Stimulated activated CD8-positive, alpha-beta memory T cell treated with anti-CD3 and anti-CD28 coated beads, Interleukin-4, amount 100 ng/mL, for 24 hours (primary cell): Measurements from ENCODE around the gene TCF7.
"Not testable (repeated sequence)": the region's sequence is repeated elsewhere in the genome, so short reads cannot be mapped to it uniquely, and the experiment has no call there.

Source experiments
- DNase-seq: peaks from one replicate; pipeline ENCODE4 v3.0.0-alpha.2; 2020; ENCODE audit warnings: low read depth

Gene TCF7

DNA sequence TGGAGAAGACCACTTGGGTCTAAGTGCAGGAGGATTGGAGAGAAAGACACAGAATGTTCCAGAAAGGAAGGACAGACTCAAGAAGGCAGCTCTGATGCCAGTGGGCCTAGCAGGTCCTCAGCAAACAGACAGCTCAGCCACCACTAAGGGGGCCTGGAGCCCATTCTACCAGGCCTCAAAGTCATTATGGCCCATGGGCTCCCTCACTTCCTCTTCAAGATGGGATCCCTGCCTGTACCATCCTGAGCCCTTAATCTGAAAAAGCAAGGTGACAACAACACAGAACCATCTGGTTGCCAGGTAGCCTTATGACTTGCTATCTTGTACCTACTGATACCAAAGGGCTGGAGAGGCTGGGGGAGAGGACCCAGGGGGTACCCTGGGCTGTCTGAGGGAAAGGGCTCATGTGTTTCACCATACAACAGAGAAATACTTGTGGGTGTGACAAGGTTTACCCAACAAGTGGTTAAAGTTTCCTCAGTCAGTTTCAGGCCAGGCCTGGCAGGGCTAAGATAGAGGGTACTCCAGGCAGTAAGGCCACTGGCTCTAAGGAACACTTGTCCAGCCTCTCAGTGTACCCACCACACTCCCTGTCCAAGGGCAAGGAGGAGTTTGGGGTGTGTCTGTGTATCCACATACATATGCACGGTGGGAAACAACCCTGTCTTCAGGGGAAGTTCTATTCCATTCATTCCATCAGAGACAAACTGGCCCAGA, 30.7 kb downstream of the TCF7 start:
- DNase-seq: no peak

DNA sequence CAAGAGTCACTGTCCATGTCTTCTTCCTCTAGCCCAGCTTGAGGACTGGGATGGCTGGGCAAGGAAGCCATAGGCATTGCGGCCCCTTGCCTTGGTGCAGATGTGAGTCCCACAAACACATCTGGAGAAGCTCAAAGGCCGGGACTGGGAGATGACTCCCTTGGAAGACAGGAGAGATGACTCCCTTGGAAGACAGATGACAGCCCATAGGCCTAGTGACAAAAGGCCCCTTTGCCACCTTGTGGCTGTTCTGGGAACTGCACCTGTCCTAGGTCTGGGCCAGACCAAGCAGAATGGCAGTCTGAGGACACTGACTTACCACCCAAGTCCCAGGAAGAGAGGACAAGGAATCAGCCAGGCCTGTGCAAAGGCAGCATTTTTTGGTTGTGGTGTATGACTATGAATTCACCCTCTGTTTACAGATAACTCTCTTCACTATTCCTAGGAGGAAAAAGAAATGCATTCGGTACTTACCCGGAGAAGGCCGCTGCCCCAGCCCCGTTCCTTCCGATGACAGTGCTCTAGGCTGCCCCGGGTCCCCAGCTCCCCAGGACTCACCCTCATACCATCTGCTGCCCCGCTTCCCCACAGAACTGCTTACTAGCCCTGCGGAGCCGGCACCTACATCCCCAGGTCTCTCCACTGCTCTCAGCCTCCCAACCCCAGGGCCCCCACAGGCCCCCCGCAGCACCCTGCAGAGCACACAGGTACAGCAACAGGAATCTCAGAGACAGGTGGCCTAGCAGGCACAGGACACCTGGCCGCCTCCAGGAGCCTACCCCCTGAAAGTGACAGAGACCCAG, 31.5 kb downstream of the TCF7 start:
- DNase-seq: peak; percentile 68

DNA sequence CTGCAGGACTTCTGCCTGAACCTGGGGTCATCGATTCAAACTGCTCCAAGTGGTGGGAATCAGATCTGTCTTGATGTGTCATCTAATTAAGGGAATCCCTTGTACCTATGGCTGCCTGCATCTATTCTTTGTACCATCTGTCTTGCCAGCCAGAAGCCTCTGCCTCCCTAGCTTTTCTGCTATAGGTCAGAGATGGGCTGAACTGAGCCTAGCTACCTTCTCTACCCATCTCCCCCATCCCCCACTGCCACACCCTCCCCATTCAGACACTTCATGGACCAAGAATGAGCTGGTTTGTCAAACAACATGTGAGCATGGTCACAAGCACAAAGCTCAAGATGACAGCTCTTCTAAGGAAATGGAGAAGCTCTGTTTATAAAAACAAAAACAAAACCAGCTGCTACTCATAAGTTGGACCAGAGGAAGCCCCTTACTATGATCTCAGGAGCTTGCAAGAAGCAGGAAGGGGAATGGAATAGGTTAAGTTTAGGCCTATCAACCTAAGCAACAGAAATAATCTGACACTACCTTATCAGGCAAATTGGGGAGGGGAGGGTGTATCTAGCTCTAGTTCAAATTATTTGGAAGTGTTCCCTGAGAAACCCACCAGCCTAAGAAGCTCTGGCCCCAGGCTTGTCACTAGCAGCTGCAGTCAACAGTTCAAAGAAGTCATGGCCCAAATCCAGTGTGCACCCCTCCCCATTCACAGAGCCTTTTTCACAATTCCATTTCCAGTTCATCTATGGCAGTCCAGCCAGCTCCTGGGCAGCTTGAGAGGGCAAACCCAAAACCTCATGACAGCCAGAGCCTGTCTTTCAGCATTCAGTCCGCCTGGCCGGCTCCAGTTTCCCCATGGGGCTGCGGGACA, 32.4 kb downstream of the TCF7 start:
- no peak for DNase-seq

DNA sequence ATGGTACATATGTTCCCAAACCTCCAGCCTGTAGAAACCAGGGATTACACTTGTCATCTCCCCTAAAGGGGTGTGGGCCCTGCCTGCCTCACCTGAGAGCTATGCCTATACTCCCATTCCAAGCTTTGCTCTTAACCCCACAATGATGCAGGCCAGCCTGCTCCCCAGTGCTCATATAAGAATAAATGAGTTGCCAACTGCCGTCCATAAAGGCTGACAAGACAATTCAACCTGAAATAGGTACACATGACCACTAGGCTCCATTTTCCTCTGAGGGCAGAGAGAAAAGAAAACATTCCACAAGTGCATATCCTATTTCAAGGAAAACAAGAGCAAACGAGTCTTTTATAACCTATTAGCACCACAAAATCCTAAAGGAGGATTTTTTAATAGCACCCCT, 33.8 kb downstream of the TCF7 start:
- no peak for DNase-seq

DNA sequence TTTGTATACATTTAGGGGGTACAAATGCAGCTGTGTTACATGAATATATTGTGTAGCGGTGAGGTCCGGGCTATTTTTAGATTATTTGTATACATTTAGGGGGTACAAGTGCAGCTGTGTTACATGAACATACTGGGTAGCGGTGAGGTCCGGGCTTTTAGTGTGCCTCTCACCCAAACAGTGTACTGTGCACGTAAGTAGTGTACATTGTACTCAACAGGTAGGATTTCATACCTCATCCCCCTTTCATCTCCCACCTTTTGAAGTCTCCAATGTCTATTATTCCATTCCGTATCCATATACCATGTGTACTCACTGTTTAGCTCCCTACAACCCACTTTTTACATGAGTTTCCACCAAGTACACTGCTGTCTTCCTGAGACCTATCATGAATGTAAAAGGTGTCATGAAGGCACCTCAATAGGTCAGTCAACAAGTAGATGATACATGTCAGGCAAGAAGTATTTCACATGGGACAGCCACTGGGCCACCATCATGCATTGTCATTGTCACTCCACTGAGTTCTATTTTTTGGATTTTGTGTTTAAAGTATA, 34.6 kb downstream of the TCF7 start:
- DNase-seq: no peak

DNA sequence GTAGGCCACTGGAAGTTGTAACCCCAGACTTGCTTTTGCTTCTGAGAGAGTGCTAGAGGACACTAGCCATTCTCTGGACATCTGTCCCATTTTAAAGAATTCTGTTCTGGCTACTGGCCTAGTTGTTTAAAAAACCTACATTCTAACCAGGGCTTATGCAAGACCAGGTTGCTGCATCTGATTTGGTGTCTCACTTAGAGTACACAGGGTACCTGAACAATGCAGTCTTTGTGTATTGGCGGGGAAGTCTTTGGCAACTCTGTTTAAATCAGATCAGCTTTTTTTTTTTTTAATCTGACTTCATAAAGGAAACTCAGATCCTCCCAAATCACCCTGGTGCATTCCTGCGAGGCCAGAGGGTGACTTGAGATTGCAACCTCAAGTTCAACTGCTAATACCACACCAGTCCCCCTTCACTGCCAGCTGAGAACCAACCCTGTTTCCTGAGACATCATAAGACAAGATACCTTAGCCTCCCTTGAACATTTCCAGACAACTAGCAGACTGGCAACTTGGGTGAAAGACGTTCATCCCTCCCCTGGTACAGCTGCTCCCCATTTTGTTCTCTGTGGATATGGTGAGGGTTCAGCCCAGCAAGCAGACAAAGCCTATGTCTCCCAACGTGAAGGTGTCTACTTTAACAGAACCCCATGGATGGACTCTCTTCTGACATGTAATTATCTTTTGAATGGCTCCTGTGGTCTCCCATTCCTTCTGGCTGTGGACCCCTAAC, 35.3 kb downstream of the TCF7 start:
- DNase-seq: no peak

DNA sequence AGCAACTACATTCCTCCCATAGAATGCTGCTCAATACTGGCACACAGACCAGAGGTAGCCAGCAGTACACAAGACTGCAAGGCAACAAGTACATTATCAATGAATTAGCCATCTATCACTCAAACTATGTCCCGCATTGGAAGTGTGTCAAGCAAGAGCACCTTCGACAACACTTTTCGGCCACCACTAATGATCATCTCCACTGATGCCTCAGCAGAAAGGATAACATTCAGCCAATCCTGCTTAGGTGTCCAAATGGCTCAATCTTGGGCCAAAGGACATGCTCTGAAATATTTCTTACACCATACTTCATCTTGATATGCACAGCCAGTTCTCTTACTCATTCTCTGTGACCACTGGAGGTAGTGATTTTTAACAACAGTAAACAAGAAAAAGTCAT, 37.2 kb downstream of the TCF7 start:
- no peak for DNase-seq

DNA sequence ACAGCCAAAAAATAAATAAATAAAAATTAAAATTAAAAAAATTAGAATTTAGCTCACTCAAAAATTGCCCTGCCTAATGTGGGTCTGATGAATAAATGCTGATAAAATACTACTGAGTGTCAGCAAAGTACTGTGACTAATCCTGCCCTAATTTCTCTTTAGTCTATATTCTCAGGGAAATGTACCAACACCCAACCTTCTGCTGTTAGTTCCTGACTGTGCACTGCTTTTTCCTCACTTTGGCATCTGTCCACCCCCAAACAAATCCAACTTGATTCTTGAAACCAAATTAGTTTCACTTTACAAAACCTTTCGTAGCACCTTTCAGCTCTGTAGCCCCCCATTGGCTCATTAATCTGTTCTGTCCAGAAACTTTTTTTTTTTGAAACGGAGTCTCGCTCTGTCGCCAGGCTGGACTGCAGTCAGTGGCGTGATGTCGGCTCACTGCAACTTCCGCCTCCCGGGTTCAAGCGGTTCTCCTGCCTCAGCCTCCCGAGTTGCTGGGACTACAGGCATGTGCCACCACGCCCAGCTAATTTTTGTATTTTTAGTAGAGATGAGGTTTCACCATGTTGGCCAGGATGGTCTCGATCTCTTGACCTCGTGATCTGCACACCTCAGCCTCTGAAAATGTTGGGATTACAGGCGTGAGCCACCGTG, 37.8 kb downstream of the TCF7 start:
- DNase-seq: not testable (repeated sequence)

DNA sequence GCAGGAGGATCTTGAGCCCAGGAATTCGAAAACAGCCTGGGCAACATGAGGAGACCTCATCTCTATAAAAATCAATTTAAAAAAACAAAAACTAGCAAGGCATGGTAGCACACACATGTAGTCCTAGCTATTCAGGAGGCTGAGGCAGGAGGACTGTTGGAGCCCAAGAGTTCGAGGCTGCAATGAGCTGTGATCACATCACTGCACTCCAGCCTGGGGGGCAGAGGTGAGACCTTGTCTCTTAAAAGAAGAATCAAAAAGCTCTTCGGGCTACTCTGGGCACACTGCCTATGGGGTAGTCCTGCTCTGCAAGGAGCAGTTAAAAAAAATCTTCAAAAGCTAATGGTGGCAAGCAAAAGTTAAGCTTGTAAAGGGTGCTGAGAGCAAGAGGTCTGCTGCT, 38.8 kb downstream of the TCF7 start:
- DNase-seq: no peak

DNA sequence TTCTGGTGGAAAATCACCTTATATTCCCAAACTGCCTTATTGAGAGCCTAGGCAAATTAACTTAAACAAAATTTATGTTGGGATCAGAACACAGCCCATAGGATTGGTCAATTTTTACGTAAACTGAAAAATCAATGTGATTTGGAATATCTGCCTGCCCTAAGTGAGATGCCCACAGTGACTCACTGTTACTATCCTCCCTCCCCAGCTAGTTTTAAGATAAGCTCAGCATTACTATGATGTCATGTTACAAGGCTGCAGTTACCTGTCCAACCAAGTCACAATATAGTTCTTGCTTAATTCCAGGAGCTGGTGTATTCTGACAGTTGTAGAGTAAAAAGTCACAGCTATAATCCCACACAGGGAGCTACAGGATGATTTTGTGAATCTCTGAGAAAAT, 39.2 kb downstream of the TCF7 start:
- DNase-seq: no peak

DNA sequence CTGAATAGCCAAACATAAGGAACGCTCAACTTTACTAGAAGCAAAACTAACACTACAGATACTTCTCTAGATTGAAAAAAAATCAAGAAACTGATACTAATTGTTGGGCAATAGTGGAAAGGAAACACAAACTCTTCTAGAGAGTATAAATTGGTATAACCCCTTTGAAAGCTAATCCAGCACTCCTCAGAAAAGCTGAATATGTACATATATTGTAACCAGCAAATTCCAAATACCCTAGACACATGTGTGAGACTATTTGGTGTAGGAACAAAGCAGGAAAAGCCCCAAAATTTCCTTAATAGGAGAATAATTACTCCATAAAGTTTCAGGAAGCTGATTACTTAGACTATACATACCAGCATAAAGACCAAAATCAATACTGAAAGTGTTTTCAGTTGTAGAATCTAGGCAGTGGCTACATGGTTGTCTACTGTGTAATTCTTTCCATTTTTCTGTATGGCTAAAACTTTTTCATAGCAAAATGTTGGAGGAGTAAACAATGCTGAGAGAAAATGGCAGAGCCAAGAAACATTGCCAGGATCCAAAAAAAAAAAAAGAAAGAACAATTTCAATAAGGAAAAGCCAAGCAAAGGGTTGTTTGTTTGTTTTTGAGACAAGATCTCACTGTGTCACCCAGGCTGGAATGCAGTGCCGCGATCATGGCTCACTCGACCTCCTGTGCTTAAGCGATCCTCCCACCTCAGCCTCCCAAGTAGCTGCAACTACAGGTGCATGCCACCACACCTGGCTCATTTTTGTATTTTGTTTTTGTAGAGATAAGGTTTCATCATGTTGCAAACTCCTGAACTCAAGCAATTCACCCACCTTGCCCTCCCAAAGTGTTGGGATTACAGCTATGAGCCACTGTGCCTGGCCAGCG, 47.3 kb downstream of the TCF7 start:
- no peak for DNase-seq

DNA sequence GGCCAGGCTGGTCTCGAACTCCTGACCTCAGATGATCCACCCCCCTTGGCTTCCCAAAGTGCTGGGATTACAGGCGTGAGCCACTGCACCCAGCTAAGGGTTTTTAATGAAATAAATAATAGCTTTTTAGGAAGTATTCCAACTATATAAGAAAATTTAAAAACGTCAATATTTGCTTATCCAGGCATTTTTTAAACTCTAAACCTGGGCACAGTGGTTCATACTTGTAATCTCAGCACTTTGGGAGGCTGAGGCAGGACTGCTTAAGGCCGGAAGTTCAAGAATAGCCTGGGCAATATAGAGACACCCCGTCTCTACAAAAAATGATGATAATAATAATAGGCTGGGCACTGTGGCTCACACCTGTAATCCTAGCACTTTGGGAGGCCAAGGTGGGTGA, 48.1 kb downstream of the TCF7 start:
- DNase-seq: no peak

DNA sequence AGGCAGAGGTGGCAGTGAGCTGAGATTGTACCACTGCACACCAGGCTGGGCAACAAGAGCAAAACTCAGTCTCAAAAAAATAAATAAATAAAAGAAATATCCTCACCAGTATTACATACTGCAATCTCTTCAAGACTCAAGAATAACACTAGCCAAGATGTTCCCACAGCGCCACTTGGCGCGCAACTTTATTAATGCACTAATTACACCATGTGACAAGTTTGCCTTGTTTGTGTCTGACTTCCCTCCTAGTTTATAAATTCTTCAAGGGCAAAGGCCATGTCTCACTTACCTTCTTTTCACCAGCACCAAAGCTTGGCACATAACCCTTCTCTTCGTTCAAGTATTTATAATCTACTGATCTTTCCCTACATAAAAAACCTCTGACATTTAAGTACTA, 57.5 kb downstream of the TCF7 start:
- DNase-seq: no peak

DNA sequence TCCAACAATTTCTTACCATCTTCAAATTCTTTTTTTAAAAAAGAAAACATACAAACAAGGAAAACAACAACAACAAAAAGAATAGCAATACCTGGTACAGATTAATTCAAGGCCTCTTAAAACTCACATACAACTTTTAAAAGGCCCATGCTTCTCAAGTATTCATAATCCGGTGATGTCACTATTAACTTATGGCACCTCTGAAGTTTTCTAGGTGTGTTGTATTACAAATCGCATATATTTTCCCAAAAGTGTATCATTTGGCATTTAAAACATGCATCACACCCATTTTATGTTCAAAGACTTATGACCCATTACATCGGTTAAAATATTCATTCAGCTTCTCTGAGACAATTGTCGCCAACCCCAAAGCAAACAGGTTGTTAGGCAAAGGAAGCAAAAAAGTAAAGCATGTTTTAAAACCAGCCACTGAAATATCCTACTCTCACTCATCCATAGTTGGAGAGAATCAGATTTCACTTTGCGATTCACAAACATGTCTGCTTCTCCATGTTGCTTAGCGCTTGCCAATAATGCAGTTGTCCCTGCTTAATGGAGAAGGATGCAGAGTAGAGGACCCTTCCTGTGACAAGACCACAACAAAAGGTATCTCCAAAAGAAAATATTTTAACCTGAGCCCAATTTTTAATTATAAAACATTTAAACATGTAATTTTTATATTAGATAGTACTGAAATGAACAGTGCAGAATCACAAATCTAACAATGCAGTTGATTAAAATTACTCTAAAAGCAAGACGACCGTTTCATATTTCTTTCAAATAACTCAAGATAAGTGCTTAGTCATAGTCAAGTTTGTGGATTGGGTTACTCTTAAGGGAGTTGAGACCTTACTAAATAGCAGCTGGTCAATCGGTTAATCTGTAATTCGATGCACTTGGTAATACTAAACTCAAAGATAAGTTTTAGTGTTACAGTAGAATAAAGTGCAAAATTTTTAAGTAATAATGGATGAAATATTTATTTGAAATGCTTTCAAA, 60.7 kb downstream of the TCF7 start:
- no peak for DNase-seq

DNA sequence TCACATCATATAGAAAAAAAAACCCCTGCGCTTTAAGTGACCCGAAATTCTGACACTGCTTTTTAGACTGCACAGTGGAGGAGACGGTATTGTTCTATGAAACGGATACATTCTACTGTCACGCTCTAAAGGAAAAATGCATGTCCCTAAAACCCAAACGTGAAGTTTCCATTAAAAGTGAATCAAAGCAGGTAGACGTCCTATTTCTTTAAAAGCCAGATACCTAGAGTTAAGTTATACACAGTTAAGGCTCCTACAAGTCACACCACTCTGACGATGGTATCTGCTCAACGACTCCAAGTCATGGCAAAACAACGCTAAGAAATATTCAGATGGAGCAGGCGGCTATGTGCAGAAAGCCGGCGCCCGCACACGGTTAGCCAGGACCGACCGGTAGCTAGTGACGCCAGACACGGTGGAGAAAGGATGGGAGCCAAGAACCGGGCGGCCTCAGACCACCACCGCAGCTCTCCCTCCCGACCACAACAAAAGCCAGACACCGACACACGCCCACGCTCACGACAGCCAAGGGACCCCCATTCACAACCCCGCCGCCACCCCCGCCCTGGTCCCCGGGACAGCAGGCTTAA, 61.5 kb downstream of the TCF7 start:
- no peak for DNase-seq

DNA sequence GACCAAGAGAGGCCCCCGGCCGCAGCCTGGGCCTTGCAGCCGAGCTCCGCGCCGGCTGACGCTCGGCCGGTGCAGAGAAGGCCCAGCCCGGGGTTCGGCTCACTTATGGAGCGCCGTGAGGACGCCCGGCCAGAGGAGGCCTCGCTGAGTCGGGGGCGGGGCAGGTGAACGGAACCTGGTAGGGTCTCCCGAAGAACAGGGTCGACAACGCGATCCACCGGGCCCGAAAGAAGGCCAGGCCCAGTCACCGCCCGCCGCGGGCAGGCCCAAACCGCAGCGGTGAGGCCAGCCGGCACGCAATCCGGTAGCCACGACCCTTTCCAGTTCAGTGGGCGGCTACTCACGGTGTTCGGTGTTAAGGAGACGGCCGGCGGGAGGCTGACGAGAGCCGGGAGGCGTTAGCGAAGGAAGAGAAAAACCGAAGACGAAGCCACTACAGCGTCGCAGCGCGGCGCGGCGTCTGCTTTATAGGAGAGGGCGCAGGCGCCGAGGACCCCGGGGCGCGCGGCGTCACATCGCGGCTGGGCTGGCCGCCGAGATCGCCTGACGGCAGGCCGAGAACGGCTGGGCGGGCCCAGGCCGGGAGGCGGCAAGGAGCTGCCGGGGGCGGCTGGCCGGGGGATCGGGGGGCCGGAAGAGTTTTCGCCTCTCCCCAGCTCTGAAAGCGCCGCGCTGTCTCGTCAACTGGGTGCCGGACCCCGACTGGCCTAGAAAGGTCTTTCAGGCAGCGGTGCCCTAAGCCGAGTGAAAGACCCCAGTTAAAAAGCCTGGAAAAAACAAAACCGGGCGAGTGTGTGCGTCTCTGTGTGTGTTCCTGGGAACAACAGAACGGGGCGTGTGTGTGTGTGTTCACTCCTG, 62.3 kb downstream of the TCF7 start, which contains the start of gene SKP1:
TSS of gene SKP1 (minus strand) at position 440 of the 858 bp plus-strand sequence. CDS start 2,928 bp downstream, outside the sequence.
- peak; percentile 71 for DNase-seq

DNA sequence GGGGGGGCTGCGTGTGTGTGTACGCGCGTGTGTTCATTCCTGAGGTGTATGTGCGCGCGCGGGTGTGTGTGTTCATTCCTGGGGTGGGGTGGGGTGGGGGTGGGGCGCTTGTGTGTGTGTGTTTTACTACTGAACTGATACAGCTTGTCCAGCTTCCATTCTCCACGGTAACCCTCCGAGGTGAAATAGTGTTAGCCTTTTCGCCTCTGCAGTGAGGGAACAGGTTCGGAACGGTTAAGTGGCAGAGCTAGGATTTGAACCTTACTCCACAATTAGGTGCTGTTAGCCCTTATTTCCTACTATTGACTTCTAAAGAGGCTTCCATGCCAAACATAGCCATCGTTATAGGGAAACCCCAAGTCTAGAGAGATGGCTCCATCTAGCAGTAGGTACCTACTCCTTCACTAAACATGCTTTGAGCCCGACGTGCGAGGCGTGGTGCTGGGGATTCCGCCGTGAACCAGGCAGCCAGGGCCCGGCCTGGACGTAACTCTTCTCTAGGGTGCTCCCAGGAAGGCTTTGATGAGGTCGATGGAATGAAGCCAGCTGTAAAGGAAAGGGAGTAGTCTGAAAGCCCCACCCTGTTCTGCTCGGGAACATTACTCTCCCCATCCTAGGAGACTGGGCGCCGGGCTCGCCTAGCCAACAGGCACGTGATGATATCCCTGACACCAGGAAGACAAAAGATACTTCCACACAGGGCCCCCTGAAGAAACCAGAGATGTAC, 63.1 kb downstream of the TCF7 start:
- no peak for DNase-seq
